IPS-18a (cell line): ENCODE measurements around the gene TKTL1.
"Not testable (repeated sequence)": the region's sequence is repeated elsewhere in the genome, so short reads cannot be mapped to it uniquely, and the experiment has no call there.

Source experiments
- H3K27ac ChIP-seq: one replicate; pipeline ENCODE4 v1.5.1; 2013; ENCODE audit warnings: low read length
- H3K27me3 ChIP-seq: one replicate; pipeline ENCODE4 v1.6.1; 2013; ENCODE audit warnings: mild to moderate bottlenecking, low read length; ENCODE audit not compliant: control insufficient read depth, insufficient read depth
- H3K36me3 ChIP-seq: one replicate; pipeline ENCODE4 v1.6.1; 2013; ENCODE audit warnings: low read depth, low read length; ENCODE audit not compliant: control insufficient read depth
- H3K4me1 ChIP-seq: one replicate; pipeline ENCODE4 v1.6.1; 2013; ENCODE audit warnings: low read depth, low read length; ENCODE audit not compliant: control insufficient read depth
- H3K4me3 ChIP-seq: one replicate; pipeline ENCODE4 v1.5.1; 2013; ENCODE audit warnings: low read length
- H3K9ac ChIP-seq: one replicate; pipeline ENCODE4 v1.6.1; 2013; ENCODE audit warnings: mild to moderate bottlenecking, low read length, moderate library complexity
- H3K9me3 ChIP-seq: one replicate; pipeline ENCODE4 v1.6.1; 2013; ENCODE audit warnings: low read depth, low read length; ENCODE audit not compliant: control insufficient read depth

The TKTL1 gene, protein sequence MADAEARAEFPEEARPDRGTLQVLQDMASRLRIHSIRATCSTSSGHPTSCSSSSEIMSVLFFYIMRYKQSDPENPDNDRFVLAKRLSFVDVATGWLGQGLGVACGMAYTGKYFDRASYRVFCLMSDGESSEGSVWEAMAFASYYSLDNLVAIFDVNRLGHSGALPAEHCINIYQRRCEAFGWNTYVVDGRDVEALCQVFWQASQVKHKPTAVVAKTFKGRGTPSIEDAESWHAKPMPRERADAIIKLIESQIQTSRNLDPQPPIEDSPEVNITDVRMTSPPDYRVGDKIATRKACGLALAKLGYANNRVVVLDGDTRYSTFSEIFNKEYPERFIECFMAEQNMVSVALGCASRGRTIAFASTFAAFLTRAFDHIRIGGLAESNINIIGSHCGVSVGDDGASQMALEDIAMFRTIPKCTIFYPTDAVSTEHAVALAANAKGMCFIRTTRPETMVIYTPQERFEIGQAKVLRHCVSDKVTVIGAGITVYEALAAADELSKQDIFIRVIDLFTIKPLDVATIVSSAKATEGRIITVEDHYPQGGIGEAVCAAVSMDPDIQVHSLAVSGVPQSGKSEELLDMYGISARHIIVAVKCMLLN

DNA sequence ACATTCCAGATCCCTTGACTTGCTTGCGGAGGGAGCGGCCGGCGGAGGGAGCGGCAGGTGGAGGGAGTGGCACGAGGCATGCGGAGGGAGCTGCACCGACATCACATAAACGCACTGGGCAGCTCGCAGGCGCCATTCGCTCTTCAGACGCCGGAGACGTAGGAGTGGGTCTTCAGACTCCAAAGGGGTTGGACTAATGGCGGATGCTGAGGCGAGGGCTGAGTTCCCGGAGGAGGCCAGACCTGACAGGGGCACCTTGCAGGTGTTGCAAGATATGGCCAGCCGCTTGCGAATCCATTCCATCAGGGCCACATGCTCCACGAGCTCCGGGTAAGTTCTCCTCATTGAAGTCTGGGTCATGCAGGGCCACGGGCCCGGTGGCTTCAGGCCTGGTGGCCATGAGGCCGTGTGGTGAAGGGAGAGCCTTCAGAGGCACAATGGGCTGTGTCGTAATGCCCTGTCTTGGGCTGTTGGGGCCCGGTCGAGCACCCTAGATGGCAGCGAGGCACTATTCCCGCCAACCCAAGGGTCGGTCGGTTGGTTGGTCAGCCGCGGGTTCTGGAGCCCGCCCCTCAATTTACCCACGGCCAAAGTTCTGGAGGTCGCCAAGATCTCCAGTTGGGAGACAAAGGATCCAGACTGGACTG, at the start of gene TKTL1:
Gene TKTL1, plus strand, starts transcription at position 132 of the 647 bp plus-strand sequence. Its CDS starts 65 bp downstream, at position 197.
- no peaks in the 10 kb centered on the region for H3K27me3 ChIP-seq
- H3K36me3 ChIP-seq = no peaks in the 10 kb centered on the region
- no peak within 1 kb of the TSS for H3K4me3 ChIP-seq
- H3K9ac ChIP-seq = no peak within 1 kb of the TSS
- no peak within 1 kb of the TSS for H3K27ac ChIP-seq
- H3K9me3 ChIP-seq = peaks cover 4% of the 10 kb centered on the region
- no peaks in the 10 kb centered on the region for H3K4me1 ChIP-seq

DNA sequence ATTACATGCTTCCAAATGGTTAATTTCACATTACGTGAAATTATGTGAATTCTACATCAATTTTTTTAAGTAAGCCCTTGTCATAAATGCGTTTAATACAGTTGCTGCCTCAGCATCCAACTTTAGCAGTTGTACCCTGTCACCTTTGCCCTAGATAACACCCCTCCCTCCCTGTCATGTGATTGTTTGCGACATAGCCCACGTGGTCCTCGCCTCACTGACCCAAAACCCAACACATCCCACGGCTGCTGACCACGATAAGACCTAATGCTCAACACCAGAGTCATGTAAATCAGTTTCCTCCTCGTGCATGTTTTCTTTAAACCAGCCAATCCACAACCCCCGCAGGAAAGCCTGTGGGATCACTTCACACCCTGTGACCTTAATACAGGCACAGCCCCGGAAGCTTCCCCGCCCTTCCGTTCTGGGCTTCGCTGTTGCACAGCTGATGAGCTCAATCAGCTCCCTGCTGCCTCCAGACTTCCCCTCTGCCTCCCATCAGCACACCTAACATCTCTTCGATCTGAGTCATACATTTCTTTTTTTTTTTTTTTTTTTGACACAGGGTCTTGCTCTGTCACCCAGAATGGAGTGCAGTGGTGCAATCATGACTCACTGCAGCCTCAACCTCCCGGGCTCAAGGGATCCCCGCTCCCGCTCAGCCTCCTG, 48.1 kb upstream of the TKTL1 start:
- not testable (repeated sequence) for H3K36me3 ChIP-seq, H3K9ac ChIP-seq, H3K27me3 ChIP-seq, H3K27ac ChIP-seq, H3K4me3 ChIP-seq, H3K9me3 ChIP-seq, H3K4me1 ChIP-seq

DNA sequence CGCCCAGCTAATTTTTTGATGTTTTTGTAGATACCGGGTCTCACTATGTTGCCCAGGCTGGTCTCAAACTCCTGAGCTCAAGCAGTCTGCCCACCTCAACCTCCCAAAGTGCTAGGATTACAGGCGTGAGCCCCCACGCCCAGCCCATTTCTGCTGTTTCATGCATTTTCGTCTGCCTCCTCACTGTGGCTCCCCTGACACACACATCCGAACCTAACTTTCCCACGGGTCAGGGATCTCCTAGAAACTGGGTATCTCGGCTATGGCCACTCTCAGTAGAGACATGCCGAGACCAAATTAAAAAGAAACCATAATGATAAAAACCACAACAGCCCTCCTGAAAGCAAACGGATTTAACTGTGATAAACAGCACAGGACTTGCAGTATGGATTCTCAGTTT, 47.5 kb upstream of the TKTL1 start:
- not testable (repeated sequence) for H3K9ac ChIP-seq

DNA sequence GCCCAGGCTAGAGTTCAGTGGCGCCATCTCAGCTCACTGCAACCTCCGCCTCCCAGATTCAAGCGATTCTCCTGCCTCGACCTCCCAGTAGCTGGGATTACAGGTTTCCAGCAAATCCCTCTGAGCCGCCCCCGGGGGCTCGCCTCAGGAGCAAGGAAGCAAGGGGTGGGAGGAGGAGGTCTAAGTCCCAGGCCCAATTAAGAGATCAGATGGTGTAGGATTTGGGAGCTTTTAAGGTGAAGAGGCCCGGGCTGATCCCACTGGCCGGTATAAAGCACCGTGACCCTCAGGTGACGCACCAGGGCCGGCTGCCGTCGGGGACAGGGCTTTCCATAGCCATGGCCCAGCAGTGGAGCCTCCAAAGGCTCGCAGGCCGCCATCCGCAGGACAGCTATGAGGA, 38.3 kb upstream of the TKTL1 start, which contains the start of gene OPN1MW3:
Gene OPN1MW3, plus strand, starts transcription at position 301 of the 400 bp plus-strand sequence. Its CDS starts 38 bp downstream, at position 339.
- H3K27me3 ChIP-seq, H3K9ac ChIP-seq, H3K36me3 ChIP-seq, H3K9me3 ChIP-seq, H3K4me3 ChIP-seq, H3K27ac ChIP-seq, H3K4me1 ChIP-seq: not testable (repeated sequence)

More for the DNA sequence above, 47.5 kb upstream of the TKTL1 start:
- H3K9me3 ChIP-seq, H3K27me3 ChIP-seq, H3K4me1 ChIP-seq, H3K4me3 ChIP-seq, H3K36me3 ChIP-seq, H3K27ac ChIP-seq: not testable (repeated sequence)

DNA sequence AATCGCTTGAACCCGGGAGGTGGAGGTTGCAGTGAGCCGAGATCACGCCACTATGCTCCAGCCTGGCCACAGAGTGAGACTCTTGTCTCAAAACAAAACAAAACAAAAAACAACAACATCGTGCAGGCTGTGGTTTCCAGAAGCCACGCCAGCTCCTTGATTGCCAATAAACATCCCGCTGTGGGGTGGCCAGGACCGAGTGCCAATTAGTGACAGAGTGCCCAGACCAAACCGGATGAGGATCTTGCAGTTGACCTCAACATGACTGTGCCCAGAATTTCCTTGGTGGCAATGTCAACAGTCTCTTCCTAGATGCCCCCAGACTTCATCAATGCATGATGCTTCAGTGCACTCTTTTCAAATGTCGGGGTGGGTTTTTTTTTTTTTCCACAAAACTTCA, 36.9 kb upstream of the TKTL1 start:
- H3K27me3 ChIP-seq = not testable (repeated sequence)

DNA sequence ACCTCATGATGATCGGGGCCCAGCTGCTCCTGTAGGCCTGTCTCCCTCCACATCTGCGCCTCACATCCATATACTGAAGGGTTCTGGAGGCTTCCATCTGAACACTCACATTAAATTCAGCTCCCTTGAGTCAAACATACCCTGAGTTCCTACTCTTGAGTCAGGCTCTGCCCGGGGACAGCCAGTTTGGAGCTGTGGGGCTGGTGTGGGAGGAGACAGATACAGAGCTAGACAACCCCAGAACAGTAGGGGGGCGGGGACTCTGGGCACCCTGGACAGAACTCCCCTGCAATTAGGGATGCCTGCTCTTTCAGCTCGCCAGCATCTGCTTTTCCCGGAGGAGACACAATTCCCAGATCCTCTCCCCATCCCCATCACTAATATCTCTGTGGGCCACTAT, 32.5 kb upstream of the TKTL1 start:
- not testable (repeated sequence) for H3K9me3 ChIP-seq, H3K4me3 ChIP-seq, H3K27me3 ChIP-seq, H3K36me3 ChIP-seq, H3K27ac ChIP-seq, H3K4me1 ChIP-seq, H3K9ac ChIP-seq

More for the DNA sequence above, 36.9 kb upstream of the TKTL1 start:
- H3K9me3 ChIP-seq, H3K4me3 ChIP-seq, H3K36me3 ChIP-seq, H3K27ac ChIP-seq, H3K9ac ChIP-seq, H3K4me1 ChIP-seq: not testable (repeated sequence)

DNA sequence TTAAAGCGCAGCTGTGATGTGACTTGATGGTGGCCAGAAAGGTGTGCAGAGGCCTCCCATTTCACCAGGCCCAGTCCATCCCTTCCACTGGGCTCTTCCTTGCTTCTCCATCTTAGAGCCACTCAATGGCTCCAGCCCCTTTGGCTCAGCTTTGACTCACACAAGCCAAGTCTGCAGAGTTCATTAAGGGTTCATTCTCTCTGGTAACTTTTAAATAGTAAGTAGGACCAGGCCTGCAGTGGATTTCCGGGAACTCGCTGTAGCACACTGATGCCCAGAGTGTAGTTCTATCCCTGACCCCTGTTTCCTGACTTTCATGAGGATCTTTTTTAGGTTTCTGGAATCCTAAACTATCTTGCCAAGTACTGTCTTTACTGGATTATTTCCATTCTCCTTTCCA, 26.4 kb upstream of the TKTL1 start:
- H3K4me1 ChIP-seq, H3K9me3 ChIP-seq, H3K27me3 ChIP-seq, H3K27ac ChIP-seq, H3K9ac ChIP-seq, H3K36me3 ChIP-seq, H3K4me3 ChIP-seq: not testable (repeated sequence)

DNA sequence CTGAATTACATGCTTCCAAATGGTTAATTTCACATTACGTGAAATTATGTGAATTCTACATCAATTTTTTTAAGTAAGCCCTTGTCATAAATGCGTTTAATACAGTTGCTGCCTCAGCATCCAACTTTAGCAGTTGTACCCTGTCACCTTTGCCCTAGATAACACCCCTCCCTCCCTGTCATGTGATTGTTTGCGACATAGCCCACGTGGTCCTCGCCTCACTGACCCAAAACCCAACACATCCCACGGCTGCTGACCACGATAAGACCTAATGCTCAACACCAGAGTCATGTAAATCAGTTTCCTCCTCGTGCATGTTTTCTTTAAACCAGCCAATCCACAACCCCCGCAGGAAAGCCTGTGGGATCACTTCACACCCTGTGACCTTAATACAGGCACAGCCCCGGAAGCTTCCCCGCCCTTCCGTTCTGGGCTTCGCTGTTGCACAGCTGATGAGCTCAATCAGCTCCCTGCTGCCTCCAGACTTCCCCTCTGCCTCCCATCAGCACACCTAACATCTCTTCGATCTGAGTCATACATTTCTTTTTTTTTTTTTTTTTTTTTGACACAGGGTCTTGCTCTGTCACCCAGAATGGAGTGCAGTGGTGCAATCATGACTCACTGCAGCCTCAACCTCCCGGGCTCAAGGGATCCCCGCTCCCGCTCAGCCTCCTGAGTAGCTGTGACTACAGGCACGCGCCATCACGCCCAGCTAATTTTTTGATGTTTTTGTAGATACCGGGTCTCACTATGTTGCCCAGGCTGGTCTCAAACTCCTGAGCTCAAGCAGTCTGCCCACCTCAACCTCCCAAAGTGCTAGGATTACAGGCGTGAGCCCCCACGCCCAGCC, 10.9 kb upstream of the TKTL1 start:
- H3K27ac ChIP-seq, H3K4me1 ChIP-seq, H3K36me3 ChIP-seq, H3K4me3 ChIP-seq, H3K9ac ChIP-seq, H3K9me3 ChIP-seq, H3K27me3 ChIP-seq: not testable (repeated sequence)

DNA sequence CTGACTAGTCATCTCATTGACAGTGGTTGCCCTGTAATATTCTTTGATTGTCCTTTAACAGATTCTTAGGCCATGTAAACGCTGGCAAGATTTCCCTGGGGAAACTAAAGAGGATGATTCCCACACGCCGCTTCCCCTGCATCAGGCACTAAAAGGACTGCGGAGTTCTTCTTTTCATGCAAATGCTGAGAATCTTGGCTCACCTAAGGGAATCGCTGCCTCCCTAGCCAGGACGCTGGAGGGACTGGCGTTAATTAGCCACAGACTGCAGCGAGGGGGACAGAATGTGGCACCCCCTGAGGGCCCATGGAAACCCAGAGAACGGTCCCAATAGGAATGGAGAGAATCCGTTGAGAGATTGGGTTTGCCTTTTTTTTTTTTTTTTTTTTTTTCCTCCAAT, 9.2 kb upstream of the TKTL1 start:
- H3K27me3 ChIP-seq, H3K4me1 ChIP-seq, H3K27ac ChIP-seq, H3K9me3 ChIP-seq, H3K9ac ChIP-seq, H3K36me3 ChIP-seq, H3K4me3 ChIP-seq: not testable (repeated sequence)

DNA sequence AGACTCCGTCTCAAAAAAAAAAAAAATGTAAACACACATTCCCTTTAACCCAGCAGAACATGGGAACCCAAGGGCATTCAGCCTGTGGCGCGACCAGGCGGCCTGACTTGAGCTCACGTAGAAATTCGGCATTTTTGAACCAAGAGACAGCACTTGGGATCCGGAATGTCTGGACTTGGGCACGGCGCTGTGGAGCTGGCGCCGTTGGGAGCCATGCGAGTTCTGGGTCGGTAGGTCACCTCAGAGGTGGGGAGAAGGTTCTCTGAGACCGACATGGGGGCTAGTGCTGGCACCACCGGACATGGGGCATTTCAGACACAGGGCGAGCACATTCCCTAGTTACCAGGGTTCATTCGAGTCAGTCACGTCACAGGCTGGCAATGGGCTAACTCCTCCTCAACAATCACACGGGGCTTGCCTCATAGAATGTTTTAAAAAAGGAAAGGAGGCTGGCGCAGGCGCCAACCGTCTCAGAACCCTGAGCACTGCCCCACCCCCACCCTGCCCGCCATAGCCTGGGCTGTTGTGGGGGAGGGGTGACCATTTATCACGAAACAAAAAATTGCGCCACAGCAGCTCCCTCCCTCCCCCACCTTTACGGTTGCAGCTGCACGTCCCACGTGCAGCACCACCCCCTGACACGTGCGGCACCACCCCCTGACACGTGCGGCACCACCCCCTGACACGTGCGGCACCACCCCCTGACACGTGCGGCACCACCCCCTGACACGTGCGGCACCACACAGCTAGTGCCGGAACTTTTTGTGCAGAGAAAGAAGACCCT, 612 bp upstream of the TKTL1 start, which contains the start of gene TEX28:
Gene TEX28, minus strand, starts transcription at position 334 of the 784 bp plus-strand sequence. CDS start 3,007 bp downstream, outside the sequence.
- H3K4me1 ChIP-seq = no peaks in the 10 kb centered on the region
- no peak within 1 kb of the TSS for H3K4me3 ChIP-seq

More for the DNA sequence above, 612 bp upstream of the TKTL1 start, which contains the start of gene TEX28:
- H3K27me3 ChIP-seq = no peaks in the 10 kb centered on the region
- H3K36me3 ChIP-seq = no peaks in the 10 kb centered on the region
- no peak within 1 kb of the TSS for H3K27ac ChIP-seq
- peaks cover 4% of the 10 kb centered on the region for H3K9me3 ChIP-seq
- H3K9ac ChIP-seq = no peak within 1 kb of the TSS
